GM04504 (cell line): ENCODE measurements around the gene DTNA.

ENCODE experiments used
- DNase-seq: peaks from one replicate; pipeline ENCODE4 v3.0.0-alpha.2; 2012; ENCODE audit warnings: low read depth

DTNA gene

DNA sequence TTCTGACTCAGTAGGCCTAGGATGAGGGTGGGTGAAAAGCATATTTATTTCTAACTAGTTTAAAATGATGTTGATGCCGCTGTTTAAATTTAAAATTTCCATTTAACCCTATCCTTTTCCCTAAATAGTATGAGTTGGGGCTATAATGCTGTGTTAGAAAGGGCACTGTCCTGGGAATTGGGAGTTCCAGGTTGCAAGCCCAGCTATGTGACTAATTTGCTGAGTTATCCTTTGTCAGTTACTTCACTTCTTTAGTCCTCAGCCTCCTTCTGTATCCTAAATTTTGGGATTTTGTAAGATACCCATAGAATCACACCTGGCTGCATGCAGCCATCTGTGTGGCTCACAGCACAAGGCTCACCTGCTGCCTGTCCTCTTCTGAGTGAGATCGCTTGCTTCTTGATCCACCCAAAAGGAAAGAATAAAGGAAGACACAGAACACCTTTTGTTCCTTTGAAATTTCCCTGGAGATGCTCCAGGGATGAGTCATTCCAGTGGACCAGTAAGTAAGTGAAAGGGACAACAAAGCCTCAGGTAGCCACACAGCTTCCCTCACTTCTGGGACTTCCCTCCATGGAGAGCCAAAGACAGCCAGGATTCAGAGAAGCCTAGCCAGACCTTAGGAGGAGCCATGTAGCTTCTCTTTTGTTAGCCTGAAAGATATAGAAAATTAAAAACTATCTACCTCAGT is 97.2 kb downstream of the DTNA start:
- DNase-seq, result no peak

DNA sequence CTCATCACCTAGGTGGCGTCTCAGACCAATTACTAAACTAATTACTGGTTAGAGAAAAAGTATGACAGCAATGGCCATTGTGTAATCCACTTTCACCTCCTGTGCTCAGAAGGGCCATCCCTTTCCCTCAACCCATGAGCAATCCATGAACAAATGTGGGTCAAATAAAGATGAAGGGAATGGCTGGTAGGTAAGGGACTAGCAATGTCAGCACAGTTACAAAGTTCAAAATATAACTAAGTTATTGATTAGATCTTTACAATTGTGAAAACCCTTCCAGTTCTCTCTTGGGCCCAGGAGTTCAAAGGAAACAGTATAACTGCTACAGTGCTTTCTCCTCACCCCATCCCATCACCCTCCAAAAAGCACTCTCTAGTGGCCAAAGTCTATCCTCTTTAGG is 98.3 kb downstream of the DTNA start:
- no peak for DNase-seq

DNA sequence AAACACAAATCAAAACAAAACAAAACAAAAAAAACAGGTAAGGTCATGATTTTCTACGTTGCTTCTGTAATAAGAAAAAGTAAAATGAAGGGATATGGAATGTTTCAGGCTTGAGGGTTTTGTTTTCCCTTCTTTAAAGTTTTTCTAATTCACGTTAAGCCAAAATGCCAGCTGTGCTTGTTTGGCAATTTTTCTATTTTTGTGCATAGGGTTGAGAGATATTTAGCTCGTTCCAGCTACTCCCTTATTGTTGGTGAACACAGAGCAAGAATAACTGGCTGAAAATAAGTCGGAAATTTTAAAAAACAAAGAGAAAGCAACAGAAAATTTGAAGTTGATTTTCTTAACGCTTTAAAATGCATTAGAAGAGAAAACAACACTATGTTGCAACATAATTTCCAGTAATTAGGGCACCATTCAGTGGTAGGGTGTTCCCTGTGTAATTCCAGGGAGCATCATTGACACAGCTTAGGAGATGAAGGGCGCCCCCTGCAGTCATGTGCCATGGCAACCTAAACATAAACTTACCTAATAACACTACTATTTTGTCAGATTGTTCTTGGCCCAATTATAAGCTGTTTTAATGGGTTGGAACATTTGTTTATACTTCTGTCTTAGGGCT is 99.5 kb downstream of the DTNA start:
- peak; percentile 24 for DNase-seq

DNA sequence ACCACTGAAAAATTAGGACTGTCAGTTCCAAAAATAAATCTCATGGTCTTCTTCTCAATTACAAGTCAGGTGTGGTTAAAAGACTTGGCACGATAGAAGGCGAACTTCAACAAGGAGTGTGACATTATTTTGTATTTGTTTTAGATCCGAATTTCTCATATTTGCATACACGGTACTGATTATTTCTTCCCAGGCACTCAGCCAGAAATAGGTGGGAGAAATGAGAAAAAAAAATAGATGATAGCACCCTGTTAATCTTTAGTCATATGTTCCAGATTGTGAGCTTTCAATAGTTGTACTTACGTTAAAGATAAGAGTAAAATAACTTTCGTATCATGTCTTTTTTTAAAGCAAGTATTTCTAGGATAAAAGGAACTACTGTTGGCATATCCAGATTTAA is 106.1 kb downstream of the DTNA start:
- no peak for DNase-seq

DNA sequence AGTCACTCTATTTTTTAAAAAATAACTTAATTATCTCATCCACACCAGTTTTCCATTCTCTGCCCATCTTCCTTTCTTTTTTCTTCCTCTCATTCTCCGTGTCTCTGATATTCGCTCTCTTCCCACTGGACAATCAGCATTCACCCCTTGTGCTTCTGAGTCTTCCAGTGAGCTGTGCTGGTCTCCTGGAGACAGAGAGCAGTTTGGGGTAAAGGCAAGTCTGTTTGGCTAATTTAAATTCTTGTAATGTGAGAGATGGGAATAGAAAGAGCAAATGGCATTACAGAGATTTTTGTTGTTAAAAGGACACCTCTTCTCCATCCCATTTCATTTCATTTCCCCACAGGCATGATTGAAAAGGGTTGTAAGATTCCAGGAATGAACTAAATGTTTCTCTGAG is 107.5 kb downstream of the DTNA start:
- DNase-seq, result no peak

DNA sequence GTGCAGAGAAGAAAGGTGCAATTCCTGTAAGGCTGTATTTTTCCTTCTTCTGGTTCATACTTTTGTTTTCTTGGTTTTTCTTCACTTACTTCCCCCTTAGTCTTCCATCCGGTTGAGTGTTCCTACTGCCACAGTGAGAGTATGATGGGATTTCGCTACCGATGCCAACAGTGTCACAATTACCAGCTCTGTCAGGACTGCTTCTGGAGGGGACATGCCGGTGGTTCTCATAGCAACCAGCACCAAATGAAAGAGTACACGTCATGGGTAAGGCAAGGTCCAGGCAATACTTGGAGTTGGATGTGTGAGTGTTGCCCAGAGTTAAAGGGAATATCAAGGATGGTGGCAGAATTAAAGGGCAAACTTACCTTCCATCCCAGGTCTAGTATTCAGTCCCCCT is 108.0 kb downstream of the DTNA start:
- DNase-seq, result no peak

DNA sequence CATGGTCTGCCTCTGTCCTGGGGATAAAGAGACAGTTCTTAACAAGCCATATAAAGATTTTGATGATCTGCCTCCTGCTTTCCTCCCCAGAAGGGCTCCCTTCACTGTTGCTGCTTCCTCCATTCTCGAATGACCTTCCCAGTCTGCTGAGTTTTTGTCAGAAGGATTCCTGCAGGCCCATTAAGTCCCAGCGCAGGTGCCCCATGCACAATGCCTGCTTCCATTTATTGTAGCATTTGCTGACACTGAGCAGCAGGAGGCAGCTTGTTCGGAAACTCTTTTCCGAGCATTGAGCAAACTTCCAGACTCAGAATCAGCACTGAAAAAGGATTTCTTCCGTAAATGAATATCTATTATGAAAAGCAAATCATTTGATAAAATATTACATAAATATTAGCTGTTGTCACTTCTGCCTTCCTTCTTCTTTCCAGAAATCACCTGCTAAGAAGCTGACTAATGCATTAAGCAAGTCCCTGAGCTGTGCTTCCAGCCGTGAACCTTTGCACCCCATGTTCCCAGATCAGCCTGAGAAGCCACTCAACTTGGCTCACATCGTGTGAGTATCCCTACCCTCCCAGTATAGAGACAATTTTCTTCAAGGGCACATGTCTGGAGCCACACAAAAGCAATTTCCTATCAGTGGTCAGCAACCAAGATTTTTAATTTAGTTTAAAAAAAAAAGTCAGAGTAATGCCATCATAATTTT is 110.4 kb downstream of the DTNA start:
- no peak for DNase-seq

DNA sequence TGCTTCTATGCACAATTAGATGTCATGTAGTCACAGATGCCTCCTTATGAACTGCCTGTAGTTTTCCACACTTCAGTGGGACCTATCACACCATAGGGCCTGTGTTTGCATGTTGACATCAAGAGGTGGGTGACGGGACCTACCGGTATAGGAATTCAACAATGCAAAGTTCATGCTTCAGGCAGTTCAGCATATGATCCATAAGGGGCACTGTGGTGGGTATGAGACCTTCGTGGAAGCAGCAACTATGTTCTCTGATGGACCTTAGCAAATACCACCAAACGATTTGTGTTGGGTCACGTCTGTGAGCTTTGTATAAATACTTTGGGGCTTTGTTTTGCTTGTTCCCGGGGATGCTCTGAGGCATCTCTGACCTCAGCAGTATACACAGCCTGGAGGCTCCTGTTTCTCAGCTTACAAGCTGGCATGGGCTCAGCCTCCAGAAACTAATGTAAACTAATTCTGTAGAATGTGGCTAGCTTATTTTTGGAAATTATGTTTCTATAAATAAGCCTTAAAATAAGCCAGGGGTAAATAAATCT is 111.6 kb downstream of the DTNA start:
- DNase-seq, result no peak

DNA sequence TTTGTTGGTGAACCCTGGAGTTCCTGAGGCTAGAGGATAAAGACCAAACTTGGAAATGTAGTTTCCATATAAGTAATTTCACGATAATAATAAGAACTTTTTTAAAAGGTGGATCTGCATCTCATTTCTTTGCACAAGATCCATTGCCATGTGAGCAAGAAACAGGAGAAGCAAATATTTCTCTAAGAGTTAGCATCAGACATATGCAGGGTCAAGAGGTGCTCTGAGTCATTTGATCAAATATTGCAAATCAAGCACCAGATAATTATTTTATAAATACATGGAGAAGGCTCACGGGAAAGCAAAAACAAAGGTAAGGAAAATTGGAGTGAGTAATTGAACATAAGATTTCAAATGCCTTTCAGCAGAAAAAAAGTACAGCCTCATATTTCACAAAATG is 118.0 kb downstream of the DTNA start:
- no peak for DNase-seq

DNA sequence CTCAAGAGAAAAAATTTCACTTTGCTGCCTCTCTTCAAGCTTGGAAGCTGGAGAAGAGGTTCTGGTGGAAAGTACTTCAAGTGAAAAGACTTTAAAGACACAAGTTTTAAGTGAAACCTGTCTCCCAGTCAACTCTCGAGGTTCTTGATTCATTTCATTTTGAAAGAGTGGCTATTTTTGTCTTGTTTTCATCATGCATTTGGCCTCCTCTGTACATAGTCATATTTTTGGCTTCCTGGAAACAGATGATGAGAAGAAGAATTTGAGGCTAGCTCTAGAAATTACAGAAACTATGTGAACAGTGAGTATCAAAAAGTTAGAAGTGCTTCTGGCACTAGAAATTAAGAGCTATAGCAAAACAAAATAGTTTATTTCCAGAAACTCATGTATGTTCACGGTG is 124.8 kb downstream of the DTNA start:
- DNase-seq, result peak; percentile 3

DNA sequence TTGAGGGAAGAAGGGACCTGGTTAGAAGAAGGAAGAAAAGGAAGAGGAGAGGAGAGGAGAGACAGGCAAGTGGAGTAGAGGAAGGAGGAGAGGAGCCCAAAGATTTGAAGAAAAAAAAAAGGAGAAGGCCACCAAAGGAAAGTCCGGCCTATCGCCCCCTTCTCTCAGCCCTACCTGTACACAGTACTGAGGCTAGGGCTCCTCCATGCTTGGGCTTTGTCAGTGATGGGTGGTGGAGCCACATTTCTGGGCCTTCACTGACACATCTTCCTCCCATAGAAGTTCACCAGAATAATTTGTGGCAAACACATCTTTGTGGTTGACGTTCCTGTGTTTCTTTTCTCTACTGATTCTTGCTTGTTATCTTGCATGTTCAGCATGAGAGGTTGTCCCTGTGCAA is 125.4 kb downstream of the DTNA start:
- no peak for DNase-seq

DNA sequence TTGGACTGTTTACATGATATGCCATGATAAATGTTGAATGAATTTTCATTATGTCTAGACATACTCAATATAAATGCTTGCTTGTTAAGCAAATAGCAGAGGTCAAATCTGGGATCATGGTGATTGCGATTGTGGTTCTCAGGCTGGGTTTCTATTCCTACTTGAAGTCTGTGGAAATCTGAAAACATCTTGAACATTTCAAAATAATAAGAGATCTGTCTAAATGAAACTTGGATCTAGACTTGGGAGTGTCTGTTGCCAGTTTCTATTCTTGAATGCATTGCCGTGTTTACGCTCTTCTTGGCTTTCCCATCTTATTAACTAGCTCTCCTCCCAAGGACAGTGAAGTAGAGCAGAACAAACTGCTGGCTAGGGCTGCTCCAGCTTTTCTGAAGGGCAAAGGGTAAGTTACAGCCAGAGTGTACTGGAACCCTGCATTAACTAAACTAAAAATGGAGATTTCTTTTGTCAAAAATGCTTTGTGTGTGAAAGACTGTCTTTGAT is 127.7 kb downstream of the DTNA start:
- no peak for DNase-seq

DNA sequence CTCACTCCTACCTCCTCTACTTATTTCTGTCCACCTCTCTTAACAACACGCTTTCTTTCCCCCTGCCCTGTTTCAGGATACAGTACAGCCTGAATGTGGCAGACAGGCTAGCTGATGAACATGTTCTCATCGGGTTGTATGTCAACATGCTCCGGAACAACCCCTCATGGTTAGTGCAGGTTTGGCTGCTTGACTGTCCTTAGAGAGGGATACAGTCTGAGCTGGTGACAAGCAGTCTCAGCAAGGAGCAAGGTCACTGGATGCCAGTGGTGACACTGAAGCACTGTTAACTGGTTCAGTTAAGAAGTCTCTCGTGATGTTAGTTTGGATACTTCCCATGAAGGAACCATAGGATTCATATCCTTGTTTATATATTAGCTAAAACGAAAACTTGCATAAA is 128.6 kb downstream of the DTNA start:
- DNase-seq, result no peak

DNA sequence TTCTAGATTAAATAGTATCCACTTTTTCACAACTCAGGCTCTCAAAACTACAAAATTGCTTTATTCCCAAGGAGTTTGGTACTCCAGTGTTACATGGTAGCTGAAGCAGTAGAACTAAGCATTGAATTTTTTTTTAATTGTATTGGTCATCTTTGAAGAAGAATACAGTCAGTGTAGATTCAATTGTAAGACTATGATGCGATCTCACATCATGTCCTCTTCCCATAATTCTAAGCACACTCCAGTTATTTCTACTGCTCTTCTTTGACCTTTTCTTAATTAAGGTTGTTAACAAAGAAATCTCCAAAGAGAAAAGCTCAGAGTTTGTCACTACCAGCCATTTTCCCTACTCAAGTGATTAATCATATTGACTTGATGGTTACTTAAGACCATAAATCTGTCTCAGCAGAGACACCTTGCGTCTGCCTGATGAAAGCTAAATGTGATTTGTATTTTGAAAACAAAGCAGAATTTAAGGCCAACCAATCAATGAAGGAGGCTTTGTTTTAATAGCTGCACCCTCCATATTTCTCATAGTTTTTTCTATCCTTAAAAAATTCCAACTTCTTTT is 130.2 kb downstream of the DTNA start:
- no peak for DNase-seq

DNA sequence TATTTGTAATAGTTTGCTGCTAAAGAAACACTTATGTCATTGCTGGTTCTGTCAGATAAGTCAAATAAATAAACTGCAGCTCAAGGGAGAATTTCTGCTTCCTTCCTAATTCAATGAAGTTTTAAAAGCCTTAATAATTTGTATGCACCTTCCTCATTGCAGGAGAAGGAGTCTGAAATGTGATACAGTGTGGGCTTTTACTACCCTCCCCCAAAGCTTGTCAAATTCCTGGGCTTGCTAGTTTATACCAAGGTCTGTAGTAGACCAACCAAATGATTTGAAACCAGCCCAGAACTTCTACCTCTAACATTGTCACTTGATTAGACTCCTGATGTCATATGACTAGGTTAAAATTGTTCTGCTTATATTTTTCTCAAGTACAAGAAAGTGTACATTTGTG is 131.8 kb downstream of the DTNA start:
- DNase-seq, result no peak

DNA sequence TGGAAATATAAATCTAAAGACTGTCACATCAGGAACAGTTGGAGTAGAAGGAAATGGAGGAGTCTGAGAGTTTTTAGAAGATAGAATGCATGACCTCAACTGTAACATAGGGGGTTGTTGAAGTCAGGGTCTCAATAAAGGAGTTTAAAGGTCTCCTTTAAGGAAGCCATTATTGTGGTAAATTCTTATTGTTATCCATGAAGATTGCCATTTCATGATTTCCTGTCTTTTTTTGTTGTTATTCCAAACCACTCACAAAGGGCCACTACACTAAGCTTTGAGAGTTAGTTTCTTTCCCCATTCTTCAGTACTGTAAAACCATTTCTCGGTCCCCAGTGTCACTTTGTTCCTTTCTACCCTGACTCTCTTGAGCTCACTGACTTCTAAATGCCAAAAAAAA is 134.0 kb downstream of the DTNA start:
- DNase-seq, result no peak

DNA sequence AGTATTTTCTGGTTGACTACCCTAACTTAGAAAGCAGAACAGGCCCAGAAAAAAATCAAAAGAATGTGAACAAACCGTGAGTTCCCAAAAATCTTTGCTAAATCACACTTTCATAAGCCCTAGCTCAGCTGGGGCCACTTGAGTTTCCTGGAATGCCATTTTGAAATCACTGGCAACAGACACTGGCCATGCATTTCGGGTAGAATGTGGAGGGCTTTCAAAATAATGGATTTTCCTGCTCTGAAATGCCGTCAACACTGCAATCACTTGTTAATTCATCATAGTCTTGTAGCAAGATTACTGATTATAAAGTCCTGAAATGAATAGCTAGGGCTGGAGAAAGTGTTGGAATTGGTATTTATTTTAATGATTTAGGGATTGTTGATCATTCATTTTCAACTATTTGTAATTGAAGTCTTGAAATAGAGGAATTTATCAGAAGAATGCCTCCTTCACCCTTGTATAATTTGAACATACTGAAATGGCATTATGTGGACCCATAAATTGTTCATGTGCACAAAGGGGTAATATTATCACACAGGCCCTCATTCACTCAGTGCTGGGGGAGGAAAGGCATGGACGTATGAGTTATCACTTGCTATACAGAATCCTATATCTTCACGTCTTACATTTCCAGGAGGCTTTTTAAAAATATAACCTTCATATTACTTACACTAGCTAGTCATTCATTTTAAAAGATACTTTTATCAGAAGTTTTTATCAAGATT is 134.8 kb downstream of the DTNA start:
- no peak for DNase-seq

DNA sequence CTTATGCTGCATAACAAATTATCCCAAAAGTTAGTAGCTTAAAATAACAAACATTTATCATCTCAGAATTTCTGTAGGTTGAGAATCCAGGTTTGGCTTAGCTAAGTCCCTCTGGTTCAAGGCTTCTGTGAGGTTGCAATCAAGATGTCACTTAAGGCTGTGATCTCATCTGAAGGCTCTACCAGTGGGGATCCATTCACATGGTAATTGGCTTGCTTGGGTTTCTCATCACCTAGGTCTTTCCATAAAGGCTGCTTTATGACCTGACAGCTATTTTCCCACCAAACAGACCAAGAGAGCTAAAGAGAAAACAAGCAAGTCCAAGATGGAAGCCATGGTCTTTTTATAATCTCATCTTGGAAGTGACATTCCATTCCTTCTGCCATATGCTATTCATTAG is 137.3 kb downstream of the DTNA start:
- no peak for DNase-seq

DNA sequence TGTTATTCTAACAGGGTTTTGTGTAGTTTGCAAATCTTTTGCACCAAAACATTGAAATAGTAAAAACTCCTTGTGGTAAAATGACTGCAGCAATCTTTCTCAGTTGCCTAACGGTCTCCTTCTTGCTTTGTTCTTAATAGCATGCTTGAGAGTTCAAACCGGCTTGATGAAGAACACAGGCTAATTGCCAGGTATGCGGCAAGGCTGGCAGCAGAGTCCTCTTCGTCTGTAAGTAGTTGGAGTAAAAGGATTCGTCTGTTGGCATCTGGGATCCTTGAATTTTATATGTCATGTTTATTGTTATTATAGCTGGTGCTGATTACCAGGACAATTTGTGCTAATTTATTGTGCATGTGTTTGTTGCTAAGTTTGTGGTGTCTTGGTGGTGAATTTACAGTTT is 138.1 kb downstream of the DTNA start:
- DNase-seq, result no peak

DNA sequence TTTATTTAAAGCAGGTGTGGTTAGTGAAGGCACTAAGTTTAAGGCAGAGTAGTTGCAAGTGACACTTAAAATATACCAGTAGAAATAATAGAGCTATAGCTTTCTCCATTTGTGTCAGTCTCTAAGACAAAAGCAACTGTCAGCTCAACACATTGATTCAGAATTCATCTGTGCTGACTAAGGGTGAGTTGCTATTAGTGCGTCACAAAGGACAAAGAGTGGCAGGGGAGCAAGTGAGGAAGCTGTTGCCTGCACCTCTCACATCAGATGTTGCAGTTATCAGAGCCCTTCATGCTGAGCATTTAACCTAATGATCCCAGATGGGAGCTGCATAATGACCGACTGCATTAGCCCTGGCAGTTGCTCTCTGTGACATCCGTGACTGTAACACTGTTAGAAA is 138.6 kb downstream of the DTNA start:
- DNase-seq, result no peak

DNA sequence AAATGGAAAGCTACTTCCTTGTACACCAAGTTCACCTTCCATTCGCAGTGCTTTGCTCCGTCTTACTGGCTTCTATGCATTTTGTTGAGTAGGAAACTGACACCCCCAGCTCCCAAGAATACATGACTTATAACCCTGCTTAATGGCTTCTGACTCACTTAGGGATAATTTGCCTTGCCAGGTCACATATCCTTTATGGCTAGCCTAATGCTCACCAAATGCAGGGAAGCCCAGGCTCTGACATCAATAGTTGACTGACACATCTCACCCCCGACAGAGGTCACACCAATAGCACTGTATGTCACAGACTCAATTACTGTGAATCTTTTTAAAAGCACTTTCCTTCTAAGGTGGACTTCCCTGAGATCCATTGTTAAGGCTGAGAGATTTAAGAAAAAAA is 147.2 kb downstream of the DTNA start:
- no peak for DNase-seq

DNA sequence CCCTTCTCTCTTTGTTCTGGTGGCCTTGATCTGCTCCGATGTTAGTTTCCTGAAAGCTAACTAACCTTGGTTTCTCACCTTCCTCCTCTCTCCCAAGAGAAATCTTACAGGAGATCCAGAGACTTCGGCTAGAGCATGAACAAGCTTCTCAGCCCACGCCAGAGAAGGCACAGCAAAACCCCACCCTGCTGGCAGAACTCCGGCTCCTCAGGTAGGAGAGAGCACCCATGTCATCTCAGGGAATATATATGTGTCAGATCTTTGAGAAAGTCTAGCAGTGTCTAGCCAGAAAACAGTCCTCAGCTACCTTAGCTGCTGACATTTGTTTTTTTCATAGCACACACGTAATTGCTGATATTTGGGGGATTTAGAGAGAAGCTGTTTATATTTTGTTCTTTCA is 148.1 kb downstream of the DTNA start:
- DNase-seq, result no peak
